Measurements from ENCODE around the gene KRTAP5-4.

GRCh38 chr11:1652026-1652425 is 30.1 kb upstream of the KRTAP5-4 start:
- TF ChIP-seq POLR2AphosphoS5 (IDR thresholded peaks at IDR 0.05; ENCODE audit: borderline replicate concordance, low read depth, low read length) (no peak), EZH2 (IDR thresholded peaks at IDR 0.05) (no peak)
